Caco-2 (cell line): ENCODE results near the gene SLC4A11. TPM values are rescaled to one million over a fixed set of nuclear protein-coding genes. Genes with fewer than 3 reads are reported as not detected.

Experiments
- BruUV-seq: library from RNA; stranded (reverse); fragments of 400-500 nt; replicated peaks from 2 replicates; lab custom pipeline; 2021; lab: Mats Ljungman, UMichigan
- CTCF ChIA-PET: fragments of 300-600 bp; sonication (Branson Sonifier 250); formaldehyde crosslinking; loops from one replicate; lab custom pipeline; 2022; ENCODE audit warnings: antibody characterized with exemption; lab: Charles Lee
- POLR2A ChIA-PET: fragments of 300-600 bp; sonication (Branson Sonifier 250); formaldehyde crosslinking; loops from one replicate; lab custom pipeline; 2022; ENCODE audit warnings: antibody characterized with exemption; lab: Charles Lee
- DNase-seq, 2 experiments: peaks; one replicate each; pipeline versions ENCODE4 v3.0.0 to v3.0.0-alpha.2; 2020 to 2022
- H3K27me3 ChIP-seq: replicated peaks from 2 replicates; pipeline ENCODE4 v1.6.0; 2011; ENCODE audit warnings: low read length; ENCODE audit not compliant: control insufficient read depth, insufficient read depth
- H3K36me3 ChIP-seq: 2 replicates; pipeline ENCODE4 v1.5.1; 2011; ENCODE audit warnings: low read length; ENCODE audit not compliant: control insufficient read depth, insufficient read depth
- H3K4me1 ChIP-seq: fragments of 250-450 bp; sonication (Bioruptor Pico); 2 replicates; pipeline ENCODE4 v1.5.1; 2020; ENCODE audit warnings: mild to moderate bottlenecking
- H3K4me3 ChIP-seq: 2 replicates; pipeline ENCODE4 v1.5.1; 2011; ENCODE audit warnings: low read depth, mild to moderate bottlenecking, control low read depth, low read length
- H3K9me3 ChIP-seq: fragments of 250-450 bp; sonication (Bioruptor Pico); 2 replicates; pipeline ENCODE4 v1.5.1; 2020; ENCODE audit warnings: mild to moderate bottlenecking, moderate library complexity
- H3K27ac Mint-ChIP-seq: one replicate; pipeline ENCODE4 v1.8.0; 2022; ENCODE audit warnings: mixed read lengths; ENCODE audit not compliant: unreplicated experiment
- H3K27me3 Mint-ChIP-seq: one replicate; pipeline ENCODE4 v1.8.0; 2022; ENCODE audit warnings: mixed read lengths; ENCODE audit not compliant: insufficient read depth, unreplicated experiment
- H3K36me3 Mint-ChIP-seq: one replicate; pipeline ENCODE4 v1.8.0; 2022; ENCODE audit warnings: mild to moderate bottlenecking, mixed read lengths; ENCODE audit not compliant: insufficient read depth, unreplicated experiment
- H3K4me1 Mint-ChIP-seq: one replicate; pipeline ENCODE4 v1.8.0; 2022; ENCODE audit warnings: low read depth, mixed read lengths; ENCODE audit not compliant: unreplicated experiment
- H3K4me3 Mint-ChIP-seq: one replicate; pipeline ENCODE4 v1.8.0; 2022; ENCODE audit warnings: mild to moderate bottlenecking, moderate library complexity, mixed read lengths; ENCODE audit not compliant: unreplicated experiment
- H3K9me3 Mint-ChIP-seq: one replicate; pipeline ENCODE4 v1.8.0; 2022; ENCODE audit warnings: mixed read lengths; ENCODE audit not compliant: unreplicated experiment
- intact Hi-C: fragments of 100-400 bp; cut with micrococcal nuclease; formaldehyde crosslinking; loops from one replicate; pipeline ENCODE4 v1.10.0; 2022; ENCODE audit not compliant: unreplicated experiment
- total RNA-seq: library from RNA; stranded (reverse); gene quantifications from 2 replicates; pipeline ENCODE4 v1.2.3, GENCODE V29; 2022
- TF ChIP-seq, protein P1 (sequence below), 2 experiments: fragments of 200-600 bp in 1 of 2; IDR thresholded peaks; 1 replicate in 1 of 2; 2 replicates in 1 of 2; pipeline versions ENCODE4 v1.5.1 to v1.8.0; 2011 to 2022; ENCODE audit warnings: antibody characterized with exemption in 1 of 2, control low read depth in 1 of 2, inconsistent platforms in 1 of 2, low read depth in 1 of 2, low read length in 1 of 2, mild to moderate bottlenecking in 1 of 2, moderate library complexity in 1 of 2; ENCODE audit not compliant: insufficient read depth in 1 of 2, severe bottlenecking in 1 of 2, unreplicated experiment in 1 of 2

SLC4A11 gene
- total RNA-seq, 1 experiment from 2014 or later = 9.5 TPM

DNA sequence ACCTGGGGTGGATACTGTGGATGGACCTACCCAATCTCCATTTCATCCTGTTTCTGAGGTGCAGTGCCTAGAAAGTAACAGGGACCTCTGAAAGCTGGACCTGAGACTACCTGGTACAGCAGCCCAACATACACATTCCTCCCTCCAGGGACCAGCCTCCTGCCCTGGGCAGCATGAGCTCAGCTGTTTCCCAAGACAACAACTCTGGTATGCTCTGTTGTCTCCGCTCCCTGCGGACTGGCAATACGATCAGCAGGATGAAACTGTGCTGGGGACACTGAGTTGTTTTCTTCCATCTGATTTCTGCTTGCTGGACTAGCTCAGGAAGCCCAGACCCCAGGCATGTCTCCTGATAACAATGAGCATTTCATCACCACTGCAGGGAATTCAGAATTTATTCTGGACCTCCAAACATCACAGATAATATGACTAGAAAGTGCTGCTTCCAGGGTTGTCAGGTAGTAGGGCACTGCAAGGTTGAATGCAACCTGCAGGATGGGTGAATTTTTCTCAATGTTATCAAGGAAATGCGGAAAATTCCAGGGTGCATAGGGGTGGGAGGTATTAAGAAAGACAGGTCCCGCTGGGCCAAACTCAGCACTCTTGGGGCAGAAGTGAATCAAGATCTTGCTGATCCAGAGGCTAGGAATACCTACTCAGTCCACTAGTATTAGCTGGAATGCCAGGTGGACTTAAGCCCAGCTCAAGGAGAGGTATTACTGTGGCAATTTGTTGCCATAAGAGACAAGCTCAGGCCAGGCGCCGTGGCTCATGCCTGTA is 38.9 kb upstream of the SLC4A11 start:
- Mint-ChIP-seq H3K36me3 (no peaks in the 10 kb centered on the region), H3K9me3 (no peaks in the 10 kb centered on the region), H3K27me3 (peaks cover 2% of the 10 kb centered on the region), H3K4me3 (no peak overlapping the region), H3K27ac (no peak overlapping the region), H3K4me1 (peaks cover 6% of the 10 kb centered on the region)
- TF ChIP-seq, protein P1, sequence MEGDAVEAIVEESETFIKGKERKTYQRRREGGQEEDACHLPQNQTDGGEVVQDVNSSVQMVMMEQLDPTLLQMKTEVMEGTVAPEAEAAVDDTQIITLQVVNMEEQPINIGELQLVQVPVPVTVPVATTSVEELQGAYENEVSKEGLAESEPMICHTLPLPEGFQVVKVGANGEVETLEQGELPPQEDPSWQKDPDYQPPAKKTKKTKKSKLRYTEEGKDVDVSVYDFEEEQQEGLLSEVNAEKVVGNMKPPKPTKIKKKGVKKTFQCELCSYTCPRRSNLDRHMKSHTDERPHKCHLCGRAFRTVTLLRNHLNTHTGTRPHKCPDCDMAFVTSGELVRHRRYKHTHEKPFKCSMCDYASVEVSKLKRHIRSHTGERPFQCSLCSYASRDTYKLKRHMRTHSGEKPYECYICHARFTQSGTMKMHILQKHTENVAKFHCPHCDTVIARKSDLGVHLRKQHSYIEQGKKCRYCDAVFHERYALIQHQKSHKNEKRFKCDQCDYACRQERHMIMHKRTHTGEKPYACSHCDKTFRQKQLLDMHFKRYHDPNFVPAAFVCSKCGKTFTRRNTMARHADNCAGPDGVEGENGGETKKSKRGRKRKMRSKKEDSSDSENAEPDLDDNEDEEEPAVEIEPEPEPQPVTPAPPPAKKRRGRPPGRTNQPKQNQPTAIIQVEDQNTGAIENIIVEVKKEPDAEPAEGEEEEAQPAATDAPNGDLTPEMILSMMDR (IDR thresholded peaks at IDR 0.05; ENCODE audit: insufficient read depth in 1 of 2, low read depth in 1 of 2, low read length in 1 of 2, severe bottlenecking in 1 of 2, unreplicated experiment in 1 of 2) = no peak
- Histone ChIP-seq H3K4me1 (no peaks in the 10 kb centered on the region), H3K4me3 (no peak overlapping the region), H3K36me3 (no peaks in the 10 kb centered on the region), H3K27me3 (no peaks in the 10 kb centered on the region), H3K9me3 (no peaks in the 10 kb centered on the region)
- intact Hi-C loops = loop anchor here (2.0 kb wide), 1 partner anchor 59 kb away; no protein-coding TSS in a partner anchor
- ChIA-PET CTCF (interaction anchor here (0.5 to 1.4 kb wide), 4 partner anchors 16 to 169 kb away, joined by 3 to 4 read pairs (median 4); no protein-coding TSS in a partner anchor), POLR2A (no interaction called here)
- DNase-seq = peak in 1 of 2 experiments; percentile 16
- BruUV-seq = no TSS peak

DNA sequence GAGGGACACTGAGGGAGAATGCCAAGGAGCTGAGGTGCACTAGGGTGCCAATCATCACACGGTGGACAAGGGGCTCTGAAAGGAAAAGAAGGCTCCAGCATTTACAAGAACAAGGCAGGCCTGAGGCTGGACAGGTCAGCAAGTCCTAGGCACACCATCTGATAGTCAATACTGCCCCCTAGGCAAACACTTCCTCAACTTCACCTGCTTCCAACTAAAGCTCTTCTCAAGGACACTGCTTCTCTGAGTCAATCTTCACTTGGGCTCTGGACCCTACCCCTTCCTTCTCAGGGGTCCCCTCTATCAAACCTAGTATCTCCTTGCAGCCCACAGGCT is 37.7 kb upstream of the SLC4A11 start:
- no peaks in the 10 kb centered on the region for H3K36me3 Mint-ChIP-seq
- no peak overlapping the region for H3K4me3 Mint-ChIP-seq
- ChIA-PET CTCF (interaction anchor here (0.6 to 1.7 kb wide), 3 partner anchors 27 to 304 kb away, joined by 3 to 5 read pairs (median 4); no protein-coding TSS in a partner anchor), POLR2A (no interaction called here)
- Histone ChIP-seq H3K36me3 (no peaks in the 10 kb centered on the region), H3K27me3 (no peaks in the 10 kb centered on the region), H3K9me3 (no peaks in the 10 kb centered on the region), H3K4me1 (no peaks in the 10 kb centered on the region), H3K4me3 (no peak overlapping the region)
- DNase-seq = peak in 1 of 2 experiments; percentile 45
- H3K27me3 Mint-ChIP-seq = peaks cover 2% of the 10 kb centered on the region
- no peak overlapping the region for H3K27ac Mint-ChIP-seq
- no peaks in the 10 kb centered on the region for H3K4me1 Mint-ChIP-seq
- H3K9me3 Mint-ChIP-seq = no peaks in the 10 kb centered on the region
- intact Hi-C loops = loop anchor here (2.0 kb wide), 1 partner anchor 58 kb away; no protein-coding TSS in a partner anchor
- BruUV-seq = no TSS peak
- TF ChIP-seq, protein P1 (IDR thresholded peaks at IDR 0.05; ENCODE audit: insufficient read depth in 1 of 2, low read depth in 1 of 2, low read length in 1 of 2, severe bottlenecking in 1 of 2, unreplicated experiment in 1 of 2) = peak; percentile 24 to 39

DNA sequence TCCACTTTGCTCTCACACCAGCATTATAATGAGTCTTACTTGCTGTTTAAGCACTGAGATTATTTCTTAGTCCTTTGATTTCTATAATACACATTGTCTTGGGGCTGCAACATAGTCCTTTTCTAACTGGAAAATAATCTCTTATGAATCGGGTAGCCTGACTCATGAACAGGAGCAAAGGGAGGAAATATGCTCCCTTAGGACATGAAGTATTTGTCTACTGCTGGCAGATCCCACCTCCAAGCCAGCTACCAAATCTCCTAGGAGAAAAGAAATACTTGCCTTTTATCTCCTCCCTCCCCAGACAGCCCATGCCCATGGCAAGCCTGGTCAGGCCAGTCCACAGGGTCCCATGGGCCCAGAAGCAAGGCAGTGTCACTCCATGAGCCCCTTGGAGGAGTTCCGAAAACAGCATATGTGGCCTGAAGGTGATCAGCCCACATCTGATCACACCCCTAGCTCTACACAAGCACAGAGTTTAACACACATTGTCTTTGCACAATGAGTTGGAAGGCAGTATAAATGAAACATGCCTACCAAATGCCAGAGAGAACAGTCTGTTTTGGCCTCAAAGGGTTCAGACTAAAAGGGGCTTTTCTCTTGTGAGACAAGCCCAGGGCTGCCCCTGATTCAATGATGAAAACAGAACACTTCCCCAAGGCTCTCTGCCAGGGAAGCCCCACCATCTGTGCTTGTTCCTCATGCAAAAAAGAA is 37.1 kb upstream of the SLC4A11 start:
- H3K9me3 Mint-ChIP-seq = no peaks in the 10 kb centered on the region
- TF ChIP-seq, protein P1 (IDR thresholded peaks at IDR 0.05; ENCODE audit: insufficient read depth in 1 of 2, low read depth in 1 of 2, low read length in 1 of 2, severe bottlenecking in 1 of 2, unreplicated experiment in 1 of 2) = no peak
- H3K4me3 ChIP-seq = no peak overlapping the region
- H3K4me1 Mint-ChIP-seq = no peaks in the 10 kb centered on the region
- no peak for DNase-seq
- H3K4me1 ChIP-seq = no peaks in the 10 kb centered on the region
- no peaks in the 10 kb centered on the region for H3K36me3 Mint-ChIP-seq
- intact Hi-C loops = loop anchor here (2.0 kb wide), 1 partner anchor 57 kb away; no protein-coding TSS in a partner anchor
- H3K36me3 ChIP-seq = no peaks in the 10 kb centered on the region
- H3K9me3 ChIP-seq = no peaks in the 10 kb centered on the region
- H3K4me3 Mint-ChIP-seq = no peak overlapping the region
- peaks cover 2% of the 10 kb centered on the region for H3K27me3 Mint-ChIP-seq
- ChIA-PET POLR2A (no interaction called here), CTCF (interaction anchor here (1.7 kb wide), 1 partner anchor 26 kb away, joined by 5 read pairs; no protein-coding TSS in a partner anchor)
- BruUV-seq = no TSS peak
- H3K27me3 ChIP-seq = no peaks in the 10 kb centered on the region
- no peak overlapping the region for H3K27ac Mint-ChIP-seq
